ENCODE results near the gene ENSA.
A peak's percentile ranks its signal among the peaks of the same experiment; 100 is the strongest.

DNA sequence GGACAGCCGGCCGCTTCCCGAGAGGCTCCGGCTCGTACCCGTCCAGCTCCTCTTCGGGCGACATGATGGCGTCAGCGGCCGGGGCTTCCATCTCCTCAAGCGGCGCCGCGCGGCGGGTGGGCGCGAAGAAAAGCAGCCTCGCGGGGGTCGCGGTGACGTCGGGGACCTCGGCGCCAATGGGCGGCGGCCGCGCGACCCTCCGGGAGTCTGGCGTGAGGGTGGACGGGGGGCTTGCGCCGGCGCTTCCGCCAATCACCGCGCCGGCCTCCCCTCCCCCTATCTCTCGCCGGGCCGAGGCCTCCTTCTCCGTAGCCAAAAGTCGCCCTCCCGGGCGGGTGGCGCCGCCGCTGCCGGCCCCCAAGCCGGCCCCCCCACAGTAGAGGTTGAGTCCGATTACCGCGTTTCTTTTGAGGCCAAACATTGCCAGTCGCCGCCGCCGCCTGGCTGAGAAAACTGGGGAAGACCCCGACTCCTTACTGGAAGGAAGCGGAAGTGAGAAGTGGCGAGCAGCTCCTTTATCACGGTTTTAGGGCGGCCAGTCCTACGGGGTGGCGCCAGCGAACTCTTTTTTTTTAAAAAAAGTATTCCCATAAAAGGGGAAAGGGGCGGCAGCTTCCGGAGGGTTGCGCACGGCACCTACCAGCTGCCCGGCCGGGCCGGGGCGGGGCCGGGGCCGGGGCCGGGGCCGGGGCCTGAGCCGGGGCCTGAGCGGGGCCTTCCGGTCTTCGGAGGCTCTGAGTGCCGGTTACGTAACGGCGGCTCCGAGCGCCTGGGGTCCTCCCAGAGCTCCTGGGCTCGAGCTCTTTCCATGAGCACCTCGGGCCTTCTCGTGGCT is 50.1 kb downstream of the ENSA start, which contains the start of gene MCL1:
- TF ChIP-seq, protein P1, sequence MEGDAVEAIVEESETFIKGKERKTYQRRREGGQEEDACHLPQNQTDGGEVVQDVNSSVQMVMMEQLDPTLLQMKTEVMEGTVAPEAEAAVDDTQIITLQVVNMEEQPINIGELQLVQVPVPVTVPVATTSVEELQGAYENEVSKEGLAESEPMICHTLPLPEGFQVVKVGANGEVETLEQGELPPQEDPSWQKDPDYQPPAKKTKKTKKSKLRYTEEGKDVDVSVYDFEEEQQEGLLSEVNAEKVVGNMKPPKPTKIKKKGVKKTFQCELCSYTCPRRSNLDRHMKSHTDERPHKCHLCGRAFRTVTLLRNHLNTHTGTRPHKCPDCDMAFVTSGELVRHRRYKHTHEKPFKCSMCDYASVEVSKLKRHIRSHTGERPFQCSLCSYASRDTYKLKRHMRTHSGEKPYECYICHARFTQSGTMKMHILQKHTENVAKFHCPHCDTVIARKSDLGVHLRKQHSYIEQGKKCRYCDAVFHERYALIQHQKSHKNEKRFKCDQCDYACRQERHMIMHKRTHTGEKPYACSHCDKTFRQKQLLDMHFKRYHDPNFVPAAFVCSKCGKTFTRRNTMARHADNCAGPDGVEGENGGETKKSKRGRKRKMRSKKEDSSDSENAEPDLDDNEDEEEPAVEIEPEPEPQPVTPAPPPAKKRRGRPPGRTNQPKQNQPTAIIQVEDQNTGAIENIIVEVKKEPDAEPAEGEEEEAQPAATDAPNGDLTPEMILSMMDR (IDR thresholded peaks at IDR 0.05) = peak in 1 of 3 experiments; percentile 26
- TF ChIP-seq POLR2A (IDR thresholded peaks at IDR 0.05) = peak; percentile 62

Data from testis (tissue), 2 donors.